Measurements from ENCODE around the gene RFLNA.

The RFLNA gene

GRCh38 chr12:124332900-124333299 lies 38.0 kb downstream of the RFLNA start:
- POLR2A ChIA-PET (ENCODE audit: low non-redundant PET) = no interaction called here
- H3K27ac ChIP-seq = no peak overlapping the region; the same call in 1 of the 2 replicates
- no peak for DNase-seq (ENCODE audit: low spot score)
- TF ChIP-seq CTCF (conservative IDR thresholded peaks at IDR 0.05; ENCODE audit: low read depth) = no peak
- CTCF ChIA-PET = interaction anchor here (0.8 kb wide), 1 partner anchor 12 kb away, joined by 3 read pairs; no protein-coding TSS in a partner anchor

GRCh38 chr12:124333724-124334123 lies 38.8 kb downstream of the RFLNA start:
- CTCF ChIA-PET = no interaction called here
- POLR2A ChIA-PET (ENCODE audit: low non-redundant PET) = no interaction called here
- DNase-seq (ENCODE audit: low spot score) = no peak
- no peak for TF ChIP-seq CTCF (conservative IDR thresholded peaks at IDR 0.05; ENCODE audit: low read depth)
- no peak overlapping the region for H3K27ac ChIP-seq

GRCh38 chr12:124334266-124334665 lies 39.4 kb downstream of the RFLNA start:
- ChIA-PET CTCF (no interaction called here), POLR2A (ENCODE audit: low non-redundant PET) (no interaction called here)
- no peak for DNase-seq (ENCODE audit: low spot score)
- peak overlapping the region; percentile 22; the same call in 1 of the 2 replicates for H3K27ac ChIP-seq
- TF ChIP-seq CTCF (conservative IDR thresholded peaks at IDR 0.05; ENCODE audit: low read depth) = no peak

- ChIA-PET POLR2A (ENCODE audit: low non-redundant PET) (no interaction called here), CTCF (no interaction called here)
- no peak for TF ChIP-seq CTCF (conservative IDR thresholded peaks at IDR 0.05; ENCODE audit: low read depth)
- DNase-seq (ENCODE audit: low spot score) = no peak
- H3K27ac ChIP-seq = peak overlapping the region; percentile 22; the same call in 1 of the 2 replicates
Measured at GRCh38 chr12:124334976-124335375, 40.1 kb downstream of the RFLNA start.

- ChIA-PET POLR2A (ENCODE audit: low non-redundant PET) (no interaction called here), CTCF (no interaction called here)
Measured at GRCh38 chr12:124335426-124336183, 40.7 kb downstream of the RFLNA start.

GRCh38 chr12:124336184-124336437 lies 41.2 kb downstream of the RFLNA start:
- no peak for TF ChIP-seq CTCF (conservative IDR thresholded peaks at IDR 0.05; ENCODE audit: low read depth)
- no peak for DNase-seq (ENCODE audit: low spot score)
- ChIA-PET POLR2A (ENCODE audit: low non-redundant PET) (no interaction called here), CTCF (no interaction called here)
- no peak overlapping the region for H3K27ac ChIP-seq

More at GRCh38 chr12:124335426-124336183, 40.7 kb downstream of the RFLNA start:
- no peak for TF ChIP-seq CTCF (conservative IDR thresholded peaks at IDR 0.05; ENCODE audit: low read depth)
- DNase-seq (ENCODE audit: low spot score) = no peak
- peak overlapping the region; percentile 22; the same call in 1 of the 2 replicates for H3K27ac ChIP-seq
